HG03442 (cell line): Measurements from ENCODE around the gene NCR2.

Experiments
- ATAC-seq: cut with Tn5 transposase; IDR thresholded peaks from one replicate; pipeline ENCODE4 v1.9.1; 2021; ENCODE audit warnings: mild to moderate bottlenecking, moderate library complexity; ENCODE audit not compliant: unreplicated experiment

The NCR2 gene

GRCh38 chr6:41392246-41392645, 56.8 kb downstream of the NCR2 start:
- ATAC-seq, result no peak

GRCh38 chr6:41396335-41396734, 60.9 kb downstream of the NCR2 start:
- no peak for ATAC-seq

GRCh38 chr6:41399424-41399823, 64.0 kb downstream of the NCR2 start:
- ATAC-seq, result no peak
